Measurements from ENCODE around the gene TREML4.

The TREML4 gene

GRCh38 chr6:41255638-41256246 is 27.6 kb downstream of the TREML4 start:
- DNase-seq = no peak

GRCh38 chr6:41256383-41256782 is 28.2 kb downstream of the TREML4 start:
- DNase-seq = no peak

DNA sequence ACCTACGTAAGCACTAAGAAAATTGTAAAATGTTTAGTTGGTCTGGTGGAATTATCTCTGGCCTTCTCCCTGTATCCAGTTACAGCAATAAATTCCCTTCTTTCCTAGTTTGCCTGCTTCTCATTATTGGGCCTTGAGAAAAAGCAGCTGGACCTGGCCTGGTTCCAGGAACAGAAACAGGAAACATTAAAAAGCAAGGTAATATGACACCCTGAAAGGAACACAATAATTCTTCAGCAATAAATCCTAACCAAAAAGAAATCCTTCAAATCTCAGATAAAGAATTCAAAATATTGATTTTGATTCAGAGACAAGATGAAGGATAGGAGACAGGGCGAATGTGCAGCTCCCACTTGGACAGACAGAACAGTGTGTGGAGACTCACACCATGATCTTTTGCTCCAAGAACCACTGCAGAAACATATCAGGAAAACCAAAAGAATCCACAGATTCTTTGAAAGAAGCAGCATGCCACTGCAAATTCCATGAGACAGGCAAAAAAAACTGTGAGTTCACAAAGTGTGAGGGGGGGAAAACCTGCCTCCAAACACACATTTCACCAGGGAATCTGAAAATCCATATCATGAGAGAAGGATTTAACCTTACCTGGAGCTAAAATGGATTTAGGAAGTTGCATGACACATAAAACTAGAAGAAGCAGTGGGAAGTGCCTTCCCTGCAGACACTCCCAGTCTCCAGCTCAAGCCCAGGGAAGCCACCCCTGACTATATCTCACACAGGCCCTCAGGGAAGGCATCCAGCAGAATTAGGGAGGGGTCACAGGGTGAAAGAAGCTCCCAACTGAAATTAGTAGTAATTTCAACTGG is 29.4 kb downstream of the TREML4 start:
- DNase-seq = no peak

GRCh38 chr6:41258196-41258493 is 30.0 kb downstream of the TREML4 start:
- DNase-seq = no peak

DNA sequence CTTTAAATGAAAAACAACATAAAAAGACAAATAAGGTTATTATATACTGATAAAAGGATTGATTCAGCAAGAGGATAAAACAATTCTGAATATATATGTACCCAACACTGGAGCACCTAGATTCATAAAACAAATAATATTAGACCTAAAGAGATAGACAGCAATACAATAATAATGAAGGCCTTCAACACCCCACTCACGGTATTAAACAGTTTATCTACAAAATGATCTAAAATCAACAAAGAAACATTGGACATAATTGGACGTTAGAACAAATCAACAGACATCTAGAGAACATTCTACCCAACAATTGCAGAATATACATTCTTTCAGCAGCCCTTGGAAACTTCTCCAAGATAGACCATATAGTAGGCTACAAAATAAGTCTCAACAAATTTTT is 34.3 kb downstream of the TREML4 start:
- DNase-seq = no peak

DNA sequence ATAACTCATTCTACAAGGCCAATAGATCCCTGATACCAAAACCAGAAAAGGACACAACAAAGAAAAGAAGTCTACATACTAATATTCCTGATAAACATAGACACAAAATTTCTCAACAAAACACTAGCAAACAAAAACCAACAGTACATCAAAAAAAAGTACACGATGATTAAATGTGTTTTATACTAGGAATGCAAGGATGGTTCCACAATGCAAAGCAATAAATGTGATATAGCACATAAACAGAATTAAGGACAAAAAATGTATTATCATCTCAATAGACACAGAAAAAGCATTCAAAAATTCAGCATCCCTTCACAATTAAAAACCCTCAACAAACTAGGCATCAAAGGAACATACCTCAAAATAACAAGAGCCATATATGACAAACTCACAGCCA is 35.1 kb downstream of the TREML4 start:
- no peak for DNase-seq

DNA sequence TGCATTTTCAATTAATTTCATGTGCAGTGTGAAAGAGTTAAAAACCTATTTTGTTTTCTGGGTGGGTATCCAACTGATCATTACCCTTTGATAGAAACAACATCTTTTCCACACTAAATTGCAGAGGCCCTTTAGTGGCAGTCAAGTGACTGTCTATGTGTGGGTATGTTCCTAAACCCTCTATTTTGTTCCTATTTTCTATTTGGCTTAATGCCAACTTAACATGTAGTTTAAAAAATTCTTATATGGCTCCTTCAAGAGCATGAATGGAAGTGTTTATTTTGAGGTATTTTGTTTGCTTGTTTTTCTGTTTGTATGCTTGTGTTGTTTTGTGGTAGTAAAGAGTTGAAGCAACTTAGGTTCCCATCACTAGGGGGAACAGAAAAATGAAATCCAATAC is 38.4 kb downstream of the TREML4 start:
- no peak for DNase-seq

GRCh38 chr6:41268478-41268877 is 40.3 kb downstream of the TREML4 start:
- no peak for DNase-seq

GRCh38 chr6:41269166-41269565 is 41.0 kb downstream of the TREML4 start:
- no peak for DNase-seq

DNA sequence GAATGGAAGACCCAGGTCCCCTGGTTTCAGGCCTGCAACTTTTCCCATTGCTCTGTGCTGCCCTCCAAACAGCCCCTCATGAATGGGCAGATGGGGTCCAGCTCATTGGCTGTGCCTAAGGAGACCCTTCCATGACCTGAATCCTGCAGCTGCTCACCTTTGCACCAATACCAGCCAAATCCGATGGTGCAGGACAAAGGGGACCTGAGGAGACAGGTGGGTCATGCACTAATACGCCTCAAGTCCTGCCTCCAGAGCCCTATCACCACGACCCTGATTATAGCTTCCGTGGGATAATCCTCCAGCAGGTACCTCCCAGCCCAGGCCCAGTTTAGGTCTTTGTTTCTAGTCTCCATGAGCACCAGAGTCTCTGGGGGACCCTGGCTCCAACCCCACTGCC is 41.6 kb downstream of the TREML4 start:
- DNase-seq = no peak

- DNase-seq = no peak
These were observed 43.8 kb downstream of the TREML4 start for GRCh38 chr6:41271901-41272395.

GRCh38 chr6:41272591-41273240 is 44.6 kb downstream of the TREML4 start:
- no peak for DNase-seq

DNA sequence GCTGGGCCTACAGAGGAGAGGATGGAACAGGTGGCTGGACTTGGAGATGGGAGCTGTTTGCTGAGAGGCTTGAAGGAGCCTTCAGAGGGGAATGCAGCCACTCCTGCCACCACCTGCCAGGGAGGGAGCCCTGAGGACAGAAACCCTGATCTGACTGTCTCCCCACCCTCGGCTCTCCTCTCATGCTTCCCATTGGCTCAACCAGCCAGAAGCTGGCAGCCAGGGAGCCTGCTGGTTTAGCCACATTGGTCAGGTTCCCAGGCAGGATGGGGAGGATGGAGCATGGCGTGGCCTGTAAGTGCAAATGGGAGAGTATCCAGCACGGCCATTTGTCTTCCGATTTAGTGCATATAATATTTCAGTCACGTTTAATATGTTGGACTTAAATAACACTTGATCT is 45.6 kb downstream of the TREML4 start:
- no peak for DNase-seq

- no peak for DNase-seq
These were observed 46.1 kb downstream of the TREML4 start for GRCh38 chr6:41274256-41274655.

- no peak for DNase-seq
These were observed 47.3 kb downstream of the TREML4 start for GRCh38 chr6:41275489-41275888.

DNA sequence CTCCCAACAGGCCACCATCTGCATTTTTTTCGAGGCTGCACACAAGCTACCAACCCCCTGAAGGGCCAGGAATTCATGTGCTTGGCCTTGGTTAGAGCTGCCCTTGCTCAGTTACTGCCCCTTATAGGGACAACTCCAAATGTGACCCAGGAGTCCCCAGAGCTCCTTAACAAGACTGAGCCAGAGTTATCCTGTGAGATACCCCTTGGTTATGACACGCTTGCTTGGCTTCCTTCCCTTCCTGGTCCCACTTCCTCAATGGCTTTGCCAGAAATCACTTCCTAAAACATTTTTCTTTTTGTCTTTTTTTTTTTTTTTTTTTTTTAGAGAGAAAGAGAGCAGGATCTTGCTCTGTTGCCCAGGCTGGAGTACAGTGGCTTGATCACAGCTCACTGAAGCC is 49.5 kb downstream of the TREML4 start:
- DNase-seq = no peak

- DNase-seq = no peak
These were observed 50.7 kb downstream of the TREML4 start for GRCh38 chr6:41278699-41279405.

GRCh38 chr6:41280381-41281057 is 52.4 kb downstream of the TREML4 start:
- DNase-seq = no peak

GRCh38 chr6:41283600-41283999 is 55.5 kb downstream of the TREML4 start:
- no peak for DNase-seq

DNA sequence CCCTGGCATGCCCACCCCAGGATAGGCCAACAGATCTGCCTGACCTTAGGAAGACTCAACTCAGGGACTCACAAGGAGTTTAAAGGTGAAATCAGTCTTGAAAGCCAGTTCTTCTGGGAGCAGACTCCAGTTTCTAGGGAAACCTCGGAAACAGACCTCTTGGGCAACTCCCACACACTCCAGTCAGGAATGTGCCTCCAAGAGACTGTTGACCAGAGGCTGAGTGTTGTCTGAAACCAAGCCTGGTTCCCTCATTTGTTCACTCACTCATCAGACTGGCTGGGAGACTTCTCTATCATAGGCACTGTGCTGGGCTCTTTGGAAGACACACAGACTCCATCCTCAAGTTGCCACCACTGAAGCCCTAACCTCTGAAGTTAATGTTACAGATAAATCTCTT is 56.6 kb downstream of the TREML4 start:
- DNase-seq = no peak

- no peak for DNase-seq
These were observed 58.6 kb downstream of the TREML4 start, which contains the start of gene TREM1 for GRCh38 chr6:41286544-41287346. Gene TREM1, minus strand, starts transcription at chr6:41286682. Its CDS starts 27 bp downstream, at chr6:41286655.
